C4-2B (cell line): ENCODE measurements around the gene PRM3.

Experiments
- CTCF ChIP-seq: fragments of 450-650 bp; conservative IDR thresholded peaks from 2 replicates; pipeline ENCODE4 v1.5.1; 2017; ENCODE audit warnings: mild to moderate bottlenecking
- ZFX ChIP-seq: fragments of 450-650 bp; IDR thresholded peaks from 2 replicates; pipeline ENCODE4 v1.6.1; 2017

- TF ChIP-seq CTCF = no peak
- no peak for TF ChIP-seq ZFX
These were observed 34.9 kb downstream of the PRM3 start for GRCh38 chr16:11238272-11239202.
